ENCODE data around the gene TNFRSF13B.
"Not testable (repeated sequence)": the region's sequence is repeated elsewhere in the genome, so short reads cannot be mapped to it uniquely, and the experiment has no call there.

TNFRSF13B gene

GRCh38 chr17:16911141-16911937 lies 60.6 kb downstream of the TNFRSF13B start:
- H3K4me3 ChIP-seq = no peak overlapping the region
- H3K27ac ChIP-seq = no peak overlapping the region
- no peak for DNase-seq (ENCODE audit: low spot score)
- no peak for TF ChIP-seq CTCF (IDR thresholded peaks at IDR 0.05)

GRCh38 chr17:16910341-16910740 lies 61.6 kb downstream of the TNFRSF13B start:
- no peak overlapping the region for H3K27ac ChIP-seq
- no peak for TF ChIP-seq CTCF (IDR thresholded peaks at IDR 0.05)
- no peak for DNase-seq (ENCODE audit: low spot score)
- H3K4me3 ChIP-seq = no peak overlapping the region

- no peak overlapping the region for H3K27ac ChIP-seq
- no peak for TF ChIP-seq CTCF (IDR thresholded peaks at IDR 0.05)
- DNase-seq (ENCODE audit: low spot score) = no peak
These were observed 62.3 kb downstream of the TNFRSF13B start for GRCh38 chr17:16909472-16910246.

GRCh38 chr17:16908273-16908672 lies 63.6 kb downstream of the TNFRSF13B start:
- H3K27ac ChIP-seq = no peak overlapping the region
- no peak for DNase-seq (ENCODE audit: low spot score)
- no peak for TF ChIP-seq CTCF (IDR thresholded peaks at IDR 0.05)
- H3K4me3 ChIP-seq = no peak overlapping the region

More at GRCh38 chr17:16909472-16910246, 62.3 kb downstream of the TNFRSF13B start:
- H3K4me3 ChIP-seq = no peak overlapping the region

GRCh38 chr17:16906680-16907079 lies 65.2 kb downstream of the TNFRSF13B start:
- H3K27ac ChIP-seq = no peak overlapping the region
- TF ChIP-seq CTCF (IDR thresholded peaks at IDR 0.05) = no peak
- no peak overlapping the region for H3K4me3 ChIP-seq
- no peak for DNase-seq (ENCODE audit: low spot score)

- H3K4me3 ChIP-seq = no peak overlapping the region
- H3K27ac ChIP-seq = no peak overlapping the region
- no peak for DNase-seq (ENCODE audit: low spot score)
- TF ChIP-seq CTCF (IDR thresholded peaks at IDR 0.05) = no peak
These were observed 66.2 kb downstream of the TNFRSF13B start for GRCh38 chr17:16905593-16906191.

GRCh38 chr17:16903070-16903469 lies 68.8 kb downstream of the TNFRSF13B start:
- H3K27ac ChIP-seq; DNase-seq (ENCODE audit: low spot score); H3K4me3 ChIP-seq: not testable (repeated sequence)
